Muscle layer of duodenum (tissue), 2 donors: Measurements from ENCODE around the gene KDELR3.

Experiments
- H3K27ac ChIP-seq: one replicate; pipeline ENCODE4 v1.7.0; 2013; ENCODE audit warnings: mild to moderate bottlenecking, low read length
- H3K27me3 ChIP-seq: one replicate; pipeline ENCODE4 v1.7.0; 2013; ENCODE audit warnings: low read depth, mild to moderate bottlenecking, control low read depth, low read length
- H3K36me3 ChIP-seq, 2 donors: one replicate each; pipeline ENCODE4 v1.7.0; 2013; ENCODE audit warnings: low read length in 2 of 2, control low read depth in 1 of 2, mild to moderate bottlenecking in 1 of 2; ENCODE audit not compliant: insufficient read depth in 2 of 2, control insufficient read depth in 1 of 2
- H3K4me1 ChIP-seq, 2 donors: one replicate each; pipeline ENCODE4 v1.7.0; 2013; ENCODE audit warnings: low read length in 2 of 2, mild to moderate bottlenecking in 2 of 2, control low read depth in 1 of 2, moderate library complexity in 1 of 2; ENCODE audit not compliant: insufficient read depth in 2 of 2, control insufficient read depth in 1 of 2
- H3K4me3 ChIP-seq, 2 donors: one replicate each; pipeline ENCODE4 v1.7.0; 2013; ENCODE audit warnings: low read length in 2 of 2, low read depth in 1 of 2, mild to moderate bottlenecking in 1 of 2
- H3K9me3 ChIP-seq, 2 donors: one replicate each; pipeline ENCODE4 v1.7.0; 2013; ENCODE audit warnings: low read length in 2 of 2, control low read depth in 1 of 2, mild to moderate bottlenecking in 1 of 2; ENCODE audit not compliant: control insufficient read depth in 1 of 2
- donor health status: healthy.

The KDELR3 gene

DNA sequence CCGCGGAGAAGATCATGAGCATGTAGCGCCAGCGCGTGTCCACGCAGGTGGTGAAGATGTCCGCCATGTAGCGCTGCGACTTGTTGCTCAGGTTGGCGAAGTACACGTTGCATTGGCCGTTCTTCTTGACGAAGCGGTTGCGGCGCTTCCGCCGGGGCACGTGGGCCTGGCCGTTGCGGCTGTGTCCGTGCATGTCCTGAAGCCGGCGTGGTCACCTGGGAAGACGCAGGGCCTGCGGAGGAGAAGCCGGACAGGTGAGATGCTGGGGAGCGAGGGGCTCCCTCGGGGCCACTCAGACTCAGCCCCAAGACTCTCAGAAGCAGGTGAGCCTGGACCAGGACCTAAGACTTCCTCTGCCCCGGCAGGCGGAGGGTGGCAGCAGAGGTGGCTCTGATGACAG is 40.0 kb upstream of the KDELR3 start:
- Histone ChIP-seq H3K36me3 (no peaks in the 10 kb centered on the region), H3K27me3 (no peaks in the 10 kb centered on the region), H3K9me3 (no peaks in the 10 kb centered on the region), H3K27ac (no peak overlapping the region), H3K4me3 (no peak overlapping the region), H3K4me1 (peaks cover 0 to 4% of the 10 kb centered on the region in 2 donors)

DNA sequence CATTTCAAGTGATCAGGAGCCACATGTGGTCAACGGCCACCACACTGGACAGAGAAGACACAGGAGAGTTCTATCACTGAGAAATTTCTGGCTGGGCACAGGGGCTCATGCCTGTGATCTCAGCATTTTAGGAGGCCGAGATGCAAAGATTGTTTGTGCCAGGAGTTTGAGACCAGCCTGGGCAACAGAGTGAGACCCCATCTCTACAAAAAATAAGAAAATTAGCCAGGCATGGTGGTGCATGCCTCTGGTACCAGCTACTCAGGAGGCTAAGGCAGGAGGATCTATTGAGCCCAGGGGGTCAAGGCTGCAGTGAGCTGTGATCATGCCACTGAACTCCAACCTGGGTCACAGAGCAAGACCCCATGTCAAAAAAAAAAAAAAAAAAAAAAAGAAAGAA is 39.2 kb upstream of the KDELR3 start:
- Histone ChIP-seq H3K36me3 (no peaks in the 10 kb centered on the region), H3K9me3 (no peaks in the 10 kb centered on the region), H3K4me3 (no peak overlapping the region), H3K27me3 (no peaks in the 10 kb centered on the region), H3K4me1 (peaks cover 0 to 4% of the 10 kb centered on the region in 2 donors), H3K27ac (no peak overlapping the region)

- Histone ChIP-seq H3K36me3 (no peaks in the 10 kb centered on the region), H3K27ac (no peak overlapping the region), H3K9me3 (no peaks in the 10 kb centered on the region), H3K27me3 (no peaks in the 10 kb centered on the region), H3K4me3 (no peak overlapping the region), H3K4me1 (peaks cover 0 to 2% of the 10 kb centered on the region in 2 donors)
These were observed 38.3 kb upstream of the KDELR3 start for GRCh38 chr22:38429499-38430068.

DNA sequence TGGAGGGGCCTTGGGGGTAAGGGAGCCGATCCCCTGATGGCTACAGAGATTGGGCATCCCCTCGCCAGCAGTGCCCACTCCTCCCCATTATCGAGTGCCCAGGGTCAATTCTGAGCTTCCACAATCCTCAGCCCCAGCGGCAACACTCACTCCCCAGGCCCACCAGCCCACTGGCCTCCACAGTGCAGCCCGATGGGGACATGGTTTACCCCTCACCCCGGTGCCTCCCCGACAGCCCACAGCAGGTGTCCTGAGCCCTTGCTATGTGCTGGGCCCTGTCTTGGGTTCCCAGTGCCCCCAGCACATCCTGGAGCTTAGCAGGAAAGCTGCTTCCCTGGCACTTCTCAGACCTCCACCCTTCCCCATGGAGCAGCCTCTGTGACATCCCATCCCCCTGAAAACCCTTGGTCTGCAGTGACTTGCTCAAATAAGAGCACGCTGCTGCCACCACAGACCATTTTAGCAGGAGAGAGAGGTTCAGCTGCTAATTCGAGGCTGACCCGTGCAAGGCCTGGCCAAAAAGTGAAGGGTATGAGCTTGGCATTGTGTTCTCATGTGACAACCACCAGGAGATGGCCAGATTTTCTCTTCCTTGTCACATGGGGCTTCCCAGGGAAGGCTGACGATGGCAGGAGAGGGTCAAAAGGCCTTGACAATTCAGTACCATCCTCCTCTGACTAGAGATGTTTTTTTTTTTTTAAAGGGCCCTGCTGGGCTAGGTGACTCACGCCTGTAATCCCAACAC is 36.5 kb upstream of the KDELR3 start:
- Histone ChIP-seq H3K4me1 (no peaks in the 10 kb centered on the region), H3K36me3 (no peaks in the 10 kb centered on the region), H3K27ac (no peak overlapping the region), H3K9me3 (no peaks in the 10 kb centered on the region), H3K27me3 (no peaks in the 10 kb centered on the region), H3K4me3 (no peak overlapping the region)

- H3K9me3 ChIP-seq, result no peaks in the 10 kb centered on the region
- no peaks in the 10 kb centered on the region for H3K36me3 ChIP-seq
- no peak overlapping the region for H3K4me3 ChIP-seq
- no peaks in the 10 kb centered on the region for H3K4me1 ChIP-seq
- no peaks in the 10 kb centered on the region for H3K27me3 ChIP-seq
- no peak overlapping the region for H3K27ac ChIP-seq
These were observed 35.6 kb upstream of the KDELR3 start for GRCh38 chr22:38432264-38432663.

DNA sequence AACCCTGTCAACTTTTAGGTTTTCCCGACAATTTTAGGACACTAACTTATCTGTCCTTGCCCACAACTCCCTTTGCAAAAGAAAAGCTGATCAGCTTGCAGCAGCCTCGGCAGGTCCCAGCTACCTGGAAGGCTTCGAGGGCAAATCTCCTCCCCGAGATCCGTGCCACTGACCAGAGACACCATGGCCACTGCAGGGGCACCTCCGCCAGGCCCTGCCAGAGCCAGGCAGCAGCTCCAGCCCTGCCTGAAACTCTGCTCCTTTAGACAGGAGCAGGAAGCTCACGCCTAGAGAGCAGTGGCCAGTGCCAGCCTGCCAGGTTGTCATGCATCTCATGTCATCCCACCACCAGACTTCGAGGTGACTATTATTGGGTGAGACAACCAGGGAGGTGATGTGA is 34.0 kb upstream of the KDELR3 start:
- Histone ChIP-seq H3K27ac (no peak overlapping the region), H3K36me3 (no peaks in the 10 kb centered on the region)

GRCh38 chr22:38435010-38435409 is 32.9 kb upstream of the KDELR3 start:
- Histone ChIP-seq H3K4me1 (no peaks in the 10 kb centered on the region), H3K36me3 (no peaks in the 10 kb centered on the region), H3K4me3 (no peak overlapping the region), H3K27me3 (no peaks in the 10 kb centered on the region), H3K27ac (no peak overlapping the region), H3K9me3 (no peaks in the 10 kb centered on the region)

More for the DNA sequence above, 34.0 kb upstream of the KDELR3 start:
- H3K9me3 ChIP-seq, result no peaks in the 10 kb centered on the region
- no peaks in the 10 kb centered on the region for H3K4me1 ChIP-seq
- H3K4me3 ChIP-seq, result no peak overlapping the region
- H3K27me3 ChIP-seq, result no peaks in the 10 kb centered on the region

GRCh38 chr22:38435965-38436364 is 31.9 kb upstream of the KDELR3 start:
- H3K4me1 ChIP-seq, result no peaks in the 10 kb centered on the region
- no peaks in the 10 kb centered on the region for H3K9me3 ChIP-seq
- no peak overlapping the region for H3K4me3 ChIP-seq
- H3K27ac ChIP-seq, result no peak overlapping the region
- no peaks in the 10 kb centered on the region for H3K36me3 ChIP-seq
- H3K27me3 ChIP-seq, result no peaks in the 10 kb centered on the region

DNA sequence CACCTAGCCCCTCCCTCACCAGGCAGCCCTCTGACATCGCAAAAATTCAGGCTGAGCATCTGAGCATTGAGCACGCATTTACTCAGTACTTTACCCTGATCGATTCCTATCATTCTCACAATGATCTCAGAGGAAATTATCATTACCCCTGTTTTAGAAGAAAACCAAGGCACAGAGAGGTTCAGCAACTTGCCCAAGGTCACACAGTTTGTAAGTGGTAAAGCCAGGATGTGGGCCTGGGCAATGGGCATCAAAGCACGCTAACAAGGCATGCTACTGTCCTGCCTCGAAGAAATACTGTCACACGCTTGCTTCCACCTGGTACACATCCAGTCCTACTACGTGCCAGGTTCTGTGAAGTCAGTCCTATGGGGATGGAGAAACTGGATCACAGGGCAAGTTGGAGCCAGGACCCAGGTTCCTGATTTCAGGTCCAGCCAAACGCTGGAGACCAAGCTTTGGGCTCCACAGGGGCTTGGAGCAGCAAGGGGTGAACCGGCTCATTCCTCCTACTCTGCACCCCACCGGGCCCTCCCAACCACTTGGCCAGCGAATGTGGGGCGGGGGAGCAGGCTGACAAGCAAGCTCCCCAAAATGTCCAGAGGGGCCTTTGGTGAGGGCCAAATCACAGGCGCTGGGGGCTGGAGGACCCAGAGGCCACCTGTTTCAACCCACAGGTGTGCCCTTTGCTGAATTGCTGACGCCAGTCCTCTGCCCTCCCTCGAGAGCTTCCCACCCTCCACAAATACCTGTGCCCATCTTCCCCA is 31.1 kb upstream of the KDELR3 start:
- H3K27me3 ChIP-seq, result no peaks in the 10 kb centered on the region
- H3K9me3 ChIP-seq, result no peaks in the 10 kb centered on the region
- H3K27ac ChIP-seq, result no peak overlapping the region
- no peak overlapping the region for H3K4me3 ChIP-seq
- no peaks in the 10 kb centered on the region for H3K4me1 ChIP-seq
- no peaks in the 10 kb centered on the region for H3K36me3 ChIP-seq

GRCh38 chr22:38437416-38437815 is 30.5 kb upstream of the KDELR3 start:
- no peaks in the 10 kb centered on the region for H3K9me3 ChIP-seq
- H3K4me3 ChIP-seq, result no peak overlapping the region
- no peaks in the 10 kb centered on the region for H3K27me3 ChIP-seq
- H3K36me3 ChIP-seq, result no peaks in the 10 kb centered on the region
- H3K4me1 ChIP-seq, result no peaks in the 10 kb centered on the region
- no peak overlapping the region for H3K27ac ChIP-seq

GRCh38 chr22:38440747-38441350 is 27.0 kb upstream of the KDELR3 start:
- Histone ChIP-seq H3K9me3 (no peaks in the 10 kb centered on the region), H3K27ac (no peak overlapping the region), H3K4me1 (no peaks in the 10 kb centered on the region), H3K36me3 (no peaks in the 10 kb centered on the region), H3K27me3 (peaks cover 4% of the 10 kb centered on the region), H3K4me3 (no peak overlapping the region)
